HepG2 (cell line): ENCODE results near the gene SLC16A4. TPM values are rescaled to one million over a fixed set of nuclear protein-coding genes. Genes with fewer than 3 reads are reported as not detected.

Source experiments
- BCL6 ChIP-seq: IDR thresholded peaks from 2 replicates; pipeline ENCODE4 v1.6.1; 2016; ENCODE audit warnings: missing genetic modification reagents, missing compliant biosample characterization
- CHCHD3 ChIP-seq: sonication (generic); formaldehyde crosslinking; IDR thresholded peaks from 2 replicates; pipeline ENCODE4 v1.8.0; 2022; ENCODE audit warnings: mild to moderate bottlenecking, missing genetic modification reagents, moderate library complexity
- GFI1 ChIP-seq: sonication (generic); formaldehyde crosslinking; IDR thresholded peaks from 2 replicates; pipeline ENCODE4 v1.5.0; 2020; ENCODE audit warnings: missing genetic modification reagents, mild to moderate bottlenecking, borderline replicate concordance
- HDAC6 ChIP-seq: fragments of 200-600 bp; sonication (generic); IDR thresholded peaks from 2 replicates; pipeline ENCODE4 v1.7.0; 2017; ENCODE audit warnings: mild to moderate bottlenecking, antibody characterized with exemption, low read length, low read depth
- HMGA1 ChIP-seq: sonication (generic); formaldehyde crosslinking; conservative IDR thresholded peaks from 2 replicates; pipeline ENCODE4 v1.4.0; 2020; ENCODE audit warnings: missing genetic modification reagents
- KDM3A ChIP-seq: IDR thresholded peaks from 2 replicates; pipeline ENCODE4 v1.6.1; 2018; ENCODE audit warnings: low read depth, missing compliant biosample characterization
- KMT2B ChIP-seq: IDR thresholded peaks from 2 replicates; pipeline ENCODE4 v1.6.1; 2016; ENCODE audit warnings: missing genetic modification reagents, missing compliant biosample characterization
- MIER3 ChIP-seq: IDR thresholded peaks from 2 replicates; pipeline ENCODE4 v1.6.1; 2016; ENCODE audit warnings: missing compliant biosample characterization, borderline replicate concordance
- PAF1 ChIP-seq: IDR thresholded peaks from 2 replicates; pipeline ENCODE4 v1.6.1; 2016; ENCODE audit warnings: missing genetic modification reagents, missing compliant biosample characterization
- RARG ChIP-seq: sonication (generic); formaldehyde crosslinking; IDR thresholded peaks from 2 replicates; pipeline ENCODE4 v1.4.0; 2020; ENCODE audit warnings: low read depth, mild to moderate bottlenecking, missing genetic modification reagents
- SALL1 ChIP-seq: sonication (generic); formaldehyde crosslinking; IDR thresholded peaks from 2 replicates; pipeline ENCODE4 v1.8.0; 2022; ENCODE audit warnings: mild to moderate bottlenecking, missing genetic modification reagents
- SIX1 ChIP-seq: sonication (generic); formaldehyde crosslinking; IDR thresholded peaks from 2 replicates; pipeline ENCODE4 v1.4.0; 2020; ENCODE audit warnings: missing genetic modification reagents, borderline replicate concordance
- SUZ12 ChIP-seq: fragments of 150-350 bp; IDR thresholded peaks from 2 replicates; pipeline ENCODE4 v1.6.1; 2014; ENCODE audit warnings: low read depth, low read length
- TBX3 ChIP-seq: fragments of 450-650 bp; IDR thresholded peaks from 2 replicates; pipeline ENCODE4 v1.6.1; 2017; ENCODE audit warnings: antibody characterized with exemption, mild to moderate bottlenecking, inconsistent platforms, borderline replicate concordance
- ZNF101 ChIP-seq: sonication (generic); formaldehyde crosslinking; IDR thresholded peaks from 2 replicates; pipeline ENCODE4 v1.4.0; 2020; ENCODE audit warnings: mild to moderate bottlenecking, low read depth, missing genetic modification reagents, borderline replicate concordance
- ZNF234 ChIP-seq: sonication (generic); formaldehyde crosslinking; conservative IDR thresholded peaks from 2 replicates; pipeline ENCODE4 v1.5.1; 2020; ENCODE audit warnings: mild to moderate bottlenecking, missing genetic modification reagents
- ZNF33A ChIP-seq: sonication (generic); formaldehyde crosslinking; IDR thresholded peaks from 2 replicates; pipeline ENCODE4 v1.5.1; 2020; ENCODE audit warnings: missing genetic modification reagents, mild to moderate bottlenecking, moderate library complexity, borderline replicate concordance
- ZNF614 ChIP-seq: IDR thresholded peaks from 2 replicates; pipeline ENCODE4 v1.6.1; 2018; ENCODE audit warnings: missing biosample characterization, missing genetic modification reagents, inconsistent platforms, borderline replicate concordance
- ZSCAN31 ChIP-seq: sonication (generic); formaldehyde crosslinking; IDR thresholded peaks from 2 replicates; pipeline ENCODE4 v1.5.0; 2020; ENCODE audit warnings: low read depth, mild to moderate bottlenecking, missing genetic modification reagents
- polyA plus RNA-seq, 8 experiments: library from polyadenylated mRNA; depleted of rRNA in 3 of 8; stranded (reverse) in 7 of 8; unstranded in 1 of 8; fragments of >200 nt; fragmentation: Illumina TruSeq in 4 of 8; extraction: Trizol in 4 of 8; gene quantifications; 2 replicates each; pipeline versions ENCODE4 v1.2.1 to v1.2.3, GENCODE V29; 2011 to 2016; ENCODE audit warnings: low read depth in 4 of 8, missing spikeins in 1 of 8, mixed read lengths in 1 of 8; ENCODE audit not compliant: insufficient read depth in 1 of 8
- total RNA-seq, 5 experiments: library from RNA; depleted of rRNA; stranded (reverse); fragments of >200 nt; fragmentation: Illumina TruSeq; extraction: Trizol; gene quantifications; 2 replicates each; pipeline ENCODE4 v1.2.3, GENCODE V29; 2016; ENCODE audit warnings: low read depth in 1 of 5
- TF ChIP-seq, protein P1 (sequence below): sonication (generic); formaldehyde crosslinking; IDR thresholded peaks from 2 replicates; pipeline ENCODE4 v1.4.0; 2020; ENCODE audit warnings: missing genetic modification reagents
- TF ChIP-seq, protein P2 (sequence below): conservative IDR thresholded peaks from 2 replicates; pipeline ENCODE4 v1.6.1; 2018; ENCODE audit warnings: missing genetic modification reagents
- TF ChIP-seq, protein P3 (sequence below): sonication (generic); formaldehyde crosslinking; IDR thresholded peaks from 2 replicates; pipeline ENCODE4 v1.4.0; 2020; ENCODE audit warnings: missing genetic modification reagents
- TF ChIP-seq, protein P4 (sequence below): sonication (generic); formaldehyde crosslinking; IDR thresholded peaks from 2 replicates; pipeline ENCODE4 v1.4.0; 2020; ENCODE audit warnings: missing genetic modification reagents

Gene SLC16A4
- total and polyA plus RNA-seq, 2 of the 13 experiments (the other 11 are each of a cell fraction or from before 2014, with no cell fraction given), result 1.1 to 1.5 TPM

DNA sequence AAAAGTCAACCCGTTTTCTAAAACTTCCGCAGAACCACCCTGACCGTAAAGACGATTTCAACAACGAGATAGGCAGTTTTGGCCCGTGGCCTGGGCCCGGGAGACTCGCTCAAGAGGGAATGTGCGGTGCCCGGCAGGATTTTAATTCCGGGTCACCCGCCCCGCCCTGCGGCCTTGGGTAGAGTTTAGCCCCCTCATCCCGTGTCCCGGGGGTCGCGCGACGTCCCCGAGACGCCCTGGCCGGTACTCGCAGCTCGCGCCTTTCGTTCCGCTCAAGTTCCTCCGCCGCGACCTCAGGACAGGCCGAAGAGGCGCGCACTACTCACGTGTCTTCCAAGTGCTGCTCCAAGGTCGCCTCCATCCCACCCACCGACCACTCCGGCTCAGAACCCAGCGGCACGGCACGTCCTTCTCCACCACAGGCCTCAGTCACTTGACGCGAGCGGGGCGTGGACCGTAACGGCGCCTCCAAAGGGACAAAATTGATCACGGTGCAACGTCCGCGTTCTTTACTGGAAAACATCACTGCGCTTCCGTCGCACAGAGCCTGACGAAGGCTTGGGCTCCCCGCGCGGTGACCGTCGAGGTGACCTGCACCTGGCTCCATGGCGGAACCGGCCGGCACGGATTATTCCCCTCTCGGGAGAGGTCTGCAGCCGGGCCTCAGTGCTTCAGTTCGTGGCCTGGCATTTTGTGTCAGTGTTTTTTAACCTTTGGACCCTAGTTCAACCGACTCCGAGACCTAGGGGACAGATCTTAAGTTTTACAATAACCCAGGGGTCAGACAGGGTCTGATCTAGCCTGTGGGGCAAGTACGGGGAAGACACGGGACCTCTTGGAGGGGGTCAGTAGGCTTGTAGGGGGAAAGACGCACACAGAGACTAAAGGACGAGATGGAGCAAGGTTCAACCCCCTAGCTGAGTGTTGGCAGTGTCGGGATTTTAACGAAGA lies 16.7 kb upstream of the SLC16A4 start, which contains the start of gene LAMTOR5 (continued):
- TF ChIP-seq HMGA1 (CRISPR knock-in tag), result no peak
- TF ChIP-seq RARG (CRISPR knock-in tag), result no peak
- TF ChIP-seq HDAC6, result no peak
- TF ChIP-seq, protein P1, sequence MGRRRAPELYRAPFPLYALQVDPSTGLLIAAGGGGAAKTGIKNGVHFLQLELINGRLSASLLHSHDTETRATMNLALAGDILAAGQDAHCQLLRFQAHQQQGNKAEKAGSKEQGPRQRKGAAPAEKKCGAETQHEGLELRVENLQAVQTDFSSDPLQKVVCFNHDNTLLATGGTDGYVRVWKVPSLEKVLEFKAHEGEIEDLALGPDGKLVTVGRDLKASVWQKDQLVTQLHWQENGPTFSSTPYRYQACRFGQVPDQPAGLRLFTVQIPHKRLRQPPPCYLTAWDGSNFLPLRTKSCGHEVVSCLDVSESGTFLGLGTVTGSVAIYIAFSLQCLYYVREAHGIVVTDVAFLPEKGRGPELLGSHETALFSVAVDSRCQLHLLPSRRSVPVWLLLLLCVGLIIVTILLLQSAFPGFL (CRISPR knock-in tag), result 0 out of 2 replicates have a peak, but pooled peaks have one; percentile 28
- no peak; the same call in 1 of the 2 replicates for TF ChIP-seq SIX1 (CRISPR knock-in tag)
- no peak; the same call in 1 of the 2 replicates for TF ChIP-seq ZNF614 (CRISPR knock-in tag)
- TF ChIP-seq PAF1 (CRISPR knock-in tag), result no peak
- TF ChIP-seq SALL1 (CRISPR knock-in tag), result peak; percentile 92
- peak; percentile 84 for TF ChIP-seq BCL6 (CRISPR knock-in tag)
- TF ChIP-seq ZNF234 (CRISPR knock-in tag), result peak; percentile 66; the same call in 1 of the 2 replicates
- TF ChIP-seq ZNF33A (CRISPR knock-in tag), result no peak
- TF ChIP-seq, protein P2, sequence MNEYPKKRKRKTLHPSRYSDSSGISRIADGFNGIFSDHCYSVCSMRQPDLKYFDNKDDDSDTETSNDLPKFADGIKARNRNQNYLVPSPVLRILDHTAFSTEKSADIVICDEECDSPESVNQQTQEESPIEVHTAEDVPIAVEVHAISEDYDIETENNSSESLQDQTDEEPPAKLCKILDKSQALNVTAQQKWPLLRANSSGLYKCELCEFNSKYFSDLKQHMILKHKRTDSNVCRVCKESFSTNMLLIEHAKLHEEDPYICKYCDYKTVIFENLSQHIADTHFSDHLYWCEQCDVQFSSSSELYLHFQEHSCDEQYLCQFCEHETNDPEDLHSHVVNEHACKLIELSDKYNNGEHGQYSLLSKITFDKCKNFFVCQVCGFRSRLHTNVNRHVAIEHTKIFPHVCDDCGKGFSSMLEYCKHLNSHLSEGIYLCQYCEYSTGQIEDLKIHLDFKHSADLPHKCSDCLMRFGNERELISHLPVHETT (CRISPR knock-in tag), result peak; percentile 93
- no peak for TF ChIP-seq SUZ12
- peak; percentile 43; the same call in 1 of the 2 replicates for TF ChIP-seq TBX3
- peak; percentile 92; the same call in 1 of the 2 replicates for TF ChIP-seq KDM3A (CRISPR knock-in tag)
- peak; percentile 92; the same call in 1 of the 2 replicates for TF ChIP-seq ZNF101 (CRISPR knock-in tag)
- TF ChIP-seq KMT2B (CRISPR knock-in tag), result peak; percentile 95
- TF ChIP-seq MIER3, result peak; percentile 68; the same call in 1 of the 2 replicates
- TF ChIP-seq, protein P3, sequence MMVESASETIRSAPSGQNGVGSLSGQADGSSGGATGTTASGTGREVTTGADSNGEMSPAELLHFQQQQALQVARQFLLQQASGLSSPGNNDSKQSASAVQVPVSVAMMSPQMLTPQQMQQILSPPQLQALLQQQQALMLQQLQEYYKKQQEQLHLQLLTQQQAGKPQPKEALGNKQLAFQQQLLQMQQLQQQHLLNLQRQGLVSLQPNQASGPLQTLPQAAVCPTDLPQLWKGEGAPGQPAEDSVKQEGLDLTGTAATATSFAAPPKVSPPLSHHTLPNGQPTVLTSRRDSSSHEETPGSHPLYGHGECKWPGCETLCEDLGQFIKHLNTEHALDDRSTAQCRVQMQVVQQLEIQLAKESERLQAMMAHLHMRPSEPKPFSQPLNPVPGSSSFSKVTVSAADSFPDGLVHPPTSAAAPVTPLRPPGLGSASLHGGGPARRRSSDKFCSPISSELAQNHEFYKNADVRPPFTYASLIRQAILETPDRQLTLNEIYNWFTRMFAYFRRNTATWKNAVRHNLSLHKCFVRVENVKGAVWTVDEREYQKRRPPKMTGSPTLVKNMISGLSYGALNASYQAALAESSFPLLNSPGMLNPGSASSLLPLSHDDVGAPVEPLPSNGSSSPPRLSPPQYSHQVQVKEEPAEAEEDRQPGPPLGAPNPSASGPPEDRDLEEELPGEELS, result peak; percentile 67
- TF ChIP-seq ZSCAN31 (CRISPR knock-in tag), result peak; percentile 83
- TF ChIP-seq CHCHD3 (CRISPR knock-in tag), result no peak
- peak; percentile 61 for TF ChIP-seq GFI1 (CRISPR knock-in tag)
- TF ChIP-seq, protein P4, sequence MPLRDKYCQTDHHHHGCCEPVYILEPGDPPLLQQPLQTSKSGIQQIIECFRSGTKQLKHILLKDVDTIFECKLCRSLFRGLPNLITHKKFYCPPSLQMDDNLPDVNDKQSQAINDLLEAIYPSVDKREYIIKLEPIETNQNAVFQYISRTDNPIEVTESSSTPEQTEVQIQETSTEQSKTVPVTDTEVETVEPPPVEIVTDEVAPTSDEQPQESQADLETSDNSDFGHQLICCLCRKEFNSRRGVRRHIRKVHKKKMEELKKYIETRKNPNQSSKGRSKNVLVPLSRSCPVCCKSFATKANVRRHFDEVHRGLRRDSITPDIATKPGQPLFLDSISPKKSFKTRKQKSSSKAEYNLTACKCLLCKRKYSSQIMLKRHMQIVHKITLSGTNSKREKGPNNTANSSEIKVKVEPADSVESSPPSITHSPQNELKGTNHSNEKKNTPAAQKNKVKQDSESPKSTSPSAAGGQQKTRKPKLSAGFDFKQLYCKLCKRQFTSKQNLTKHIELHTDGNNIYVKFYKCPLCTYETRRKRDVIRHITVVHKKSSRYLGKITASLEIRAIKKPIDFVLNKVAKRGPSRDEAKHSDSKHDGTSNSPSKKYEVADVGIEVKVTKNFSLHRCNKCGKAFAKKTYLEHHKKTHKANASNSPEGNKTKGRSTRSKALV (CRISPR knock-in tag), result peak; percentile 64; the same call in 1 of the 2 replicates
